Neutrophil (primary cell): Measurements from ENCODE around the gene SBNO1.

ENCODE experiments used
- H3K27ac ChIP-seq: fragments of 200-600 bp; sonication (generic); 2 replicates; pipeline ENCODE4 v1.5.1; 2016; ENCODE audit warnings: mild to moderate bottlenecking, moderate library complexity
- H3K27me3 ChIP-seq: fragments of 200-600 bp; sonication (generic); 2 replicates; pipeline ENCODE4 v1.6.0; 2016; ENCODE audit warnings: mild to moderate bottlenecking
- H3K36me3 ChIP-seq: fragments of 200-600 bp; sonication (generic); 2 replicates; pipeline ENCODE4 v1.5.1; 2017
- H3K4me1 ChIP-seq, 2 experiments: fragments of 200-600 bp in 1 of 2; sonication (generic) in 1 of 2; 1 replicate in 1 of 2; 2 replicates in 1 of 2; pipeline versions ENCODE4 v1.5.1 to v1.6.1; 2013 to 2016; ENCODE audit warnings: low read depth in 1 of 2, low read length in 1 of 2, mild to moderate bottlenecking in 1 of 2, moderate library complexity in 1 of 2; ENCODE audit not compliant: control insufficient read depth in 1 of 2, insufficient read depth in 1 of 2
- H3K4me3 ChIP-seq, 2 experiments: fragments of 200-600 bp in 1 of 2; sonication (generic) in 1 of 2; 1 replicate in 1 of 2; 2 replicates in 1 of 2; pipeline ENCODE4 v1.5.1; 2013 to 2016; ENCODE audit warnings: low read depth in 1 of 2, low read length in 1 of 2, mild to moderate bottlenecking in 1 of 2, moderate library complexity in 1 of 2
- H3K9me3 ChIP-seq: fragments of 200-600 bp; sonication (generic); 2 replicates; pipeline ENCODE4 v1.5.1; 2016
- CTCF ChIP-seq: fragments of 200-600 bp; sonication (generic); IDR thresholded peaks from 2 replicates; pipeline ENCODE4 v1.5.1; 2016; ENCODE audit warnings: antibody characterized with exemption

Gene SBNO1

GRCh38 chr12:123265851-123266678, 98.6 kb downstream of the SBNO1 start:
- H3K27me3 ChIP-seq, result peaks cover 11% of the 10 kb centered on the region
- peaks cover 15% of the 10 kb centered on the region for H3K36me3 ChIP-seq
- peaks cover 29 to 32% of the 10 kb centered on the region in 2 experiments for H3K4me1 ChIP-seq
- no peaks in the 10 kb centered on the region for H3K9me3 ChIP-seq
- TF ChIP-seq CTCF, result no peak
- no peak overlapping the region for H3K27ac ChIP-seq
- no peak overlapping the region for H3K4me3 ChIP-seq

- Histone ChIP-seq H3K27me3 (peaks cover 3% of the 10 kb centered on the region), H3K36me3 (peaks cover 15% of the 10 kb centered on the region), H3K4me3 (no peak overlapping the region), H3K27ac (no peak overlapping the region), H3K4me1 (peaks cover 18 to 20% of the 10 kb centered on the region in 2 experiments), H3K9me3 (no peaks in the 10 kb centered on the region)
- no peak for TF ChIP-seq CTCF
Measured at GRCh38 chr12:123264642-123265041, 100.0 kb downstream of the SBNO1 start.

GRCh38 chr12:123263196-123263817, 101.3 kb downstream of the SBNO1 start:
- no peaks in the 10 kb centered on the region for H3K27me3 ChIP-seq
- no peak for TF ChIP-seq CTCF
- H3K9me3 ChIP-seq, result no peaks in the 10 kb centered on the region
- no peak overlapping the region for H3K27ac ChIP-seq
- H3K36me3 ChIP-seq, result peaks cover 25% of the 10 kb centered on the region
- H3K4me3 ChIP-seq, result no peak overlapping the region
- H3K4me1 ChIP-seq, result peaks cover 6 to 7% of the 10 kb centered on the region in 2 experiments

- no peak overlapping the region for H3K27ac ChIP-seq
- H3K4me3 ChIP-seq, result no peak overlapping the region
- no peaks in the 10 kb centered on the region for H3K27me3 ChIP-seq
- H3K9me3 ChIP-seq, result no peaks in the 10 kb centered on the region
- peaks cover 35% of the 10 kb centered on the region for H3K36me3 ChIP-seq
- TF ChIP-seq CTCF, result no peak
- no peaks in the 10 kb centered on the region for H3K4me1 ChIP-seq
Measured at GRCh38 chr12:123261196-123261595, 103.5 kb downstream of the SBNO1 start.

- no peak for TF ChIP-seq CTCF
- Histone ChIP-seq H3K4me3 (no peak overlapping the region), H3K4me1 (no peaks in the 10 kb centered on the region), H3K27ac (no peak overlapping the region), H3K9me3 (no peaks in the 10 kb centered on the region), H3K27me3 (no peaks in the 10 kb centered on the region), H3K36me3 (peaks cover 44% of the 10 kb centered on the region)
Measured at GRCh38 chr12:123260081-123260480, 104.6 kb downstream of the SBNO1 start.
